ENCODE data around the gene CLCN7. TPM values are rescaled to one million over a fixed set of nuclear protein-coding genes. Genes with fewer than 3 reads are reported as not detected.

CLCN7 gene
- total RNA-seq, 4 donors from 2014 or later, result 57.6 to 171 (median 95.0) TPM

DNA sequence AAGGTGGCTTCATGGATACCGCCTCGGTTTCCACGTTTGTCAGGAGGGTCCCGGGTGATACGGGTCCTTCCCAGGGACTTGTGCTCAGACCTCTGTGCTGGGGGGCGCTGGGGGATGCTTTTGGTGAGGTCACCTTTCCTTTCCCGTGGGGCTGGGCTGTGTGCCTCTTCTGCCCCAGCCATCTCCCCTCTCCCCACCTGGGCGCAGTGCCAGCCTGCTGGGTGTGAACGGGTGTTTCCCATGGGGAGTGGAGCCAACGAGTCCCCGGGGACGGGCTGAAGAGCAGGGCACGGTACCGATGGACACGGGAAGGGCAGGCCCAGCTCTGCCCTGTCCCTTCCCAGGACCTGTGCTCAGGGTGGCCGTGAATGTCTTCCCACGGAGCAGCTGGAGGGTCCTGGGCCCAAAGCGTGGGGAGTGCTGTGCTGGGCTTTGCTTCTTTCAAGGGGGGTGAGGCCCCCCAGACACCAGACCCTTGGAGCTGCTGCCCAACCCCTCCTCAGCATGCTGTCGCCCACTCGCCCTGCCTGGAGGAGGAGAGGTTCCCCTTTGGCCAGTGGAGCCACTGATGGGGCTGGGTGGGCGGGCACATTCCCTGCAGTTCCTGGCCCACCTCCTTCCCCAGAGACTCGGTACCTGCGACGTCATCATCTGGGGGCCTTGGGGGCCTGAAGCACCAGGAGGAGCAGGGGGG lies 33.8 kb upstream of the CLCN7 start:
- H3K27me3 ChIP-seq, result no peaks in the 10 kb centered on the region
- TF ChIP-seq CTCF (IDR thresholded peaks at IDR 0.05) (no peak), EP300 (IDR thresholded peaks at IDR 0.05; ENCODE audit: low read depth) (no peak)
- in situ Hi-C loops (cut with MboI; ENCODE audit: low pct_ligation_motif_present in 1 of 4, low pct_unique_long_range_greater_than_20kb in 1 of 4, low sequenced_read_pairs in 3 of 4), result no loop called here
- intact Hi-C loops (cut with DNase I; ENCODE audit: low total_unique reads), result no loop called here
- H3K27ac ChIP-seq, result no peak overlapping the region
- H3K4me1 ChIP-seq, result no peaks in the 10 kb centered on the region
- no peak for DNase-seq
- H3K4me3 ChIP-seq, result no peak overlapping the region
- no peaks in the 10 kb centered on the region for H3K9me3 ChIP-seq
- peaks cover 0 to under 1% (median 0%) of the 10 kb centered on the region in 4 donors for H3K36me3 ChIP-seq
- 88% methylated on average over 24 of the region's 24 CpGs; no CpG with 5 or more reads in 1 of the 2 donors for WGBS, 2 donors (ENCODE audit: low coverage in 1 of 2)

DNA sequence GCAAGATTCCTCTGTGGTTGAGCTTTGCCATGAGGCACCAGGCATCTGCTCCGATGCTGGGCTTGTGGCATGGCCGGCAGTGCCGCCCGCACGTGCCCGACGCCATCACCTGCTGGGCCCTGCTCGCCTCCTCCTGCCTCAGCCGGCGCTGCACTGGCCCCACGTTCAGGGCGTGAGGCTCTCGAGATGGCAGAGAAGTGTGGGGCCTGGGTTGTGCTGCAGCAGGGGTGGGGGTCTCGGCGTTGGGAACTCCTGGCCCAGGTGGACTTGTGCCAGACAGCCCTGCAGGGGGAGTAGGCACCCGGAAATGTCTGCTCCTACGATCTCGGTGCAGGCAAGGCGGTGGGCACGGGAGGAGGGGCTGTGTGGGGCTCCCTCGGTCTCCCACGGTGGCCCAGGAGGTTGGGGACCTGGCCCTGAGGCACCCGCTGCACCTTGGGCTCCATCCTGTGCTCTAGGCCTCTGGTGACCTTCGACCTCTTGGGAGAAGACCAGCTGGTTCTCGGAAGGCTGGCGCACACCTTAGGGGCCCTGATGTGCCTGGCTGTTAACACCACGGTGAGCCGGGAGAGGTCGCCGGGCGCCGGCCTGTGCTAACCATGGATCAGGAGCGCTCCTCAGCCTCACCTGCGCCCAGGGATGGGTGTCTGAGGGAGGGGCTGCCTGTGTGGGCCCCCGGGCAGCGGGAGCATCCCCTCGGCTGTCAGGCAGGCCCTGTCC lies 31.8 kb upstream of the CLCN7 start:
- no peak for DNase-seq
- in situ Hi-C loops (cut with MboI; ENCODE audit: low pct_ligation_motif_present in 1 of 4, low pct_unique_long_range_greater_than_20kb in 1 of 4, low sequenced_read_pairs in 3 of 4), result no loop called here
- H3K4me3 ChIP-seq, result no peak overlapping the region
- no peaks in the 10 kb centered on the region for H3K27me3 ChIP-seq
- H3K4me1 ChIP-seq, result no peaks in the 10 kb centered on the region
- no peaks in the 10 kb centered on the region for H3K9me3 ChIP-seq
- TF ChIP-seq EP300 (IDR thresholded peaks at IDR 0.05; ENCODE audit: low read depth) (no peak), POLR2A (IDR thresholded peaks at IDR 0.05) (no peak), POLR2AphosphoS5 (IDR thresholded peaks at IDR 0.05) (no peak), CTCF (IDR thresholded peaks at IDR 0.05) (no peak)
- H3K27ac ChIP-seq, result no peak overlapping the region
- H3K36me3 ChIP-seq, result peaks cover 0 to 20% (median 10%) of the 10 kb centered on the region in 4 donors
- 89 to 94% methylated on average over 3 to 19 of the region's 37 CpGs for WGBS, 2 donors (ENCODE audit: low coverage in 1 of 2)
- intact Hi-C loops (cut with DNase I; ENCODE audit: low total_unique reads), result no loop called here

DNA sequence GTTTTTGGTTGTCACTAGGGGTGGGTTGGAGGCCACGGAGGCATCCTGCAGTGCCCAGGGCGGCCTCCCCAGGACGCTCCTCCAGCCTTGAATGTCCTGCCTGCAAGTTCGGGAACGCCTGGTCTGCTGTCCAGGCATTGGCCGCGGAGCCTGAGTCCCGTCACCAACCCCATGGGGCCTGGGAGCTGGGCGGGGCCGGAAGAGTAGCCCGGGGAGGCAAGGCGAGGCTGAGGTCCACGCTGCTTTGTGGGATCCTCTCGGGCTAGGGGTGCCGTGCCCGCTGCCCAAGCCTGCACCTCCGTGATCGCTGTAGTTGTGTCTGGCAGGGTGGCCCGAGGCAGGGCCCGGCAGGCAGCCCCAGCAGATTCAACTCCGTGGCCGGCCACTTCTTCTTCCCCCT lies 31.1 kb upstream of the CLCN7 start:
- intact Hi-C loops (cut with DNase I; ENCODE audit: low total_unique reads), result no loop called here
- Histone ChIP-seq H3K27ac (no peak overlapping the region), H3K4me3 (no peak overlapping the region), H3K4me1 (no peaks in the 10 kb centered on the region), H3K9me3 (no peaks in the 10 kb centered on the region), H3K36me3 (peaks cover 0 to 27% (median 13%) of the 10 kb centered on the region in 4 donors), H3K27me3 (no peaks in the 10 kb centered on the region)
- 97% methylated on average over 21 of the region's 22 CpGs; no CpG with 5 or more reads in 1 of the 2 donors for WGBS, 2 donors (ENCODE audit: low coverage in 1 of 2)
- TF ChIP-seq CTCF (IDR thresholded peaks at IDR 0.05), result no peak
- TF ChIP-seq POLR2A (IDR thresholded peaks at IDR 0.05), result no peak
- TF ChIP-seq EP300 (IDR thresholded peaks at IDR 0.05; ENCODE audit: low read depth), result no peak
- no peak for TF ChIP-seq POLR2AphosphoS5 (IDR thresholded peaks at IDR 0.05)
- no peak for DNase-seq
- in situ Hi-C loops (cut with MboI; ENCODE audit: low pct_ligation_motif_present in 1 of 4, low pct_unique_long_range_greater_than_20kb in 1 of 4, low sequenced_read_pairs in 3 of 4), result no loop called here

GRCh38 chr16:1505073-1505844 lies 30.4 kb upstream of the CLCN7 start:
- in situ Hi-C loops (cut with MboI; ENCODE audit: low pct_ligation_motif_present in 1 of 4, low pct_unique_long_range_greater_than_20kb in 1 of 4, low sequenced_read_pairs in 3 of 4) (no loop called here), intact Hi-C loops (cut with DNase I; ENCODE audit: low total_unique reads) (no loop called here)
- WGBS, 2 donors (ENCODE audit: low coverage in 1 of 2), result 89% methylated on average over 22 of the region's 37 CpGs; no CpG with 5 or more reads in 1 of the 2 donors
- no peak overlapping the region for H3K27ac ChIP-seq
- no peak overlapping the region for H3K4me3 ChIP-seq
- H3K4me1 ChIP-seq, result no peaks in the 10 kb centered on the region
- H3K9me3 ChIP-seq, result no peaks in the 10 kb centered on the region
- no peak for TF ChIP-seq POLR2AphosphoS5 (IDR thresholded peaks at IDR 0.05)
- no peak for TF ChIP-seq CTCF (IDR thresholded peaks at IDR 0.05)
- no peak for TF ChIP-seq POLR2A (IDR thresholded peaks at IDR 0.05)
- H3K36me3 ChIP-seq, result peaks cover 0 to 30% (median 14%) of the 10 kb centered on the region in 4 donors
- no peaks in the 10 kb centered on the region for H3K27me3 ChIP-seq
- no peak for DNase-seq
